Myocyte (in vitro differentiated cells): Measurements from ENCODE around the gene BRIP1. TPM values are rescaled to one million over a fixed set of nuclear protein-coding genes. Genes with fewer than 3 reads are reported as not detected.
"Not testable (repeated sequence)": the region's sequence is repeated elsewhere in the genome, so short reads cannot be mapped to it uniquely, and the experiment has no call there.

Experiments used
- DNase-seq: peaks from one replicate; pipeline ENCODE4 v3.0.0-alpha.2; 2012; ENCODE audit warnings: low read depth
- total RNA-seq: library from RNA; depleted of rRNA; stranded (reverse); fragments of >200 nt; gene quantifications from 2 replicates; pipeline ENCODE4 v1.2.3, GENCODE V29; 2014

The BRIP1 gene
- total RNA-seq, 1 donor from 2014 or later, result 0.51 TPM

DNA sequence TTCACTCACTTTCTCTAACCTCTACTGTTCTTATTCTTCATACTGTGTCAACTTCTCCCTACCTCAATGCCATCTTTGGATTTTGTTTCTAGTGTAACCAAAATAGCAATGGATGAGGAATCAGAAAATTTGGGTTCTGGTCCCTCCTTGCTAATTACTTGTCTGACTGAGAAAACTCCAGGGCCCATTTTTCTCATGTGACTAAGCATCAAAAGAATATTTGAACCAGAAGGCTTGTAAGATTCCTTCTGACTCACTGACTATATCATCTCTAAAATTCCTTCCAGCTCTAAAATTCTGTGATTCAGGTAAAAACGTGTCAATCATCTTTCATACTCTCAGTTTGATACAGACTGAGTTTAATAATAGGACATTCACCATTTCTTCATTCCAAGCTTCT lies 57.9 kb downstream of the BRIP1 start:
- DNase-seq, result peak; percentile 26

DNA sequence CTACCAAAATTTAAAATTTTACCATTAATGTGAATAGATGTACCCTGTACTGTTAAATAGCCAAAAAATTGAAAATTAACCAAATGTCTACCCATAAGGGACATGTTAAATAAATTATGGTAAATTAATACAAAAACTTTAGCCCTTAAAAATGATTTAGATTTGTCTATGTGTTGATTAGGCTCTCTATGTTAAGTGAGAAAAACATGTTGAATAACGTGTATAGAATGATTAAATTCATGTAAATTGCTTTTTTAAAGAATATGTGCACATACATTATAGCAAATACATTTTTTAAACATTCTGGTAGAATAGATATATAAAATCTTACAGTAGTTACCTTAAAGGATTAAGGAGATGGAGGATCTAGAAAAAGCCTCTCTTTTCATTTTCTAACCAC lies 59.5 kb downstream of the BRIP1 start:
- DNase-seq, result no peak

DNA sequence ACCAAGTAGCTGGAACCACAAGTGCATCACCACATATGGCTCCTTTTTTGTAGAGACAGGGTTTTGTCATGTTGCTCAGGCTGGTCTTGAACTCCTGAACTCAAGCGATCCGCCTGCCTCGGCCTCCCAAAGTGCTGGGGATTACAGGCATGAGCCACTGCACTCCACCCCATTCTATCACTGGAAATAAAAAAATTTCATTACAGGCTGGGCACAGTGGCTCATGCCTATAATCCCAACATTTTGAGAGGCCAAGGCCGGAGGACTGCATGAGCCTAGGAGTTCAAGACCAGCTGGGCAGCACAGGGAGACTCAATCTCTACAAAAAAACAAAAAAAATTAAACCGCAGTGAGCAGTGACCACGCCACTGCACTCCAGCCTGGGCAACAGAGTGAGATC lies 60.1 kb downstream of the BRIP1 start:
- DNase-seq, result no peak

DNA sequence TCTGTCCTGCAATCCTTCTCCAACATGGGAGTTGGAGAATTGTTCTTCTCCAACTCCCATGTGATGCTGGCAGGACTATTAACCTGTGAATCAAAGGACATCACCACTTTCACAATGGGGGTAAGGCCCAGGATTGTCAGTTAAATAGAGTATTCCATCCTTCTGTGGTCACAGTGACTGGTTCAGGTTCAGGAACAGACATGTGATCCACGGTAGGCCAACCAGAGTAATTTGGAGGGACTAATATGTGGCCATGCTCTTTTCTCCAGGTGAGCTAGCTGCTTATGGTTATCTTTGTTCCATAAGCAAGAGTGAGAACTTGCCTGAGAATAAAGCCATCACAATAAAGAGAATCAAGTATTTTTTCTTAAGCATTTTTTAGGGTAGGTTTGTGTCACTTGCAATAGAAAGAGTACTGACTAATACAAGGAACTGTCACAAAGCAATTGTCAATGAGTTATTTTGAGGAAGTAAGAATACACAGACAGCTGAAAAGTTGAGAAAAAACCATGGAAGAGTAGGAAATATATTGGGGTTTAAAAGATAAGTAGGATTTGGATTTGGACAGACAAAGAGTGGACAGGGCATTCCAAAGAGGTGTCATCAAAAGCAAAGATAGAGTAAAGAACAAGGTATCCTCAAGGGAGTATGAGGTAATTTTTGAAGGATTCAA lies 63.4 kb downstream of the BRIP1 start:
- DNase-seq, result no peak

DNA sequence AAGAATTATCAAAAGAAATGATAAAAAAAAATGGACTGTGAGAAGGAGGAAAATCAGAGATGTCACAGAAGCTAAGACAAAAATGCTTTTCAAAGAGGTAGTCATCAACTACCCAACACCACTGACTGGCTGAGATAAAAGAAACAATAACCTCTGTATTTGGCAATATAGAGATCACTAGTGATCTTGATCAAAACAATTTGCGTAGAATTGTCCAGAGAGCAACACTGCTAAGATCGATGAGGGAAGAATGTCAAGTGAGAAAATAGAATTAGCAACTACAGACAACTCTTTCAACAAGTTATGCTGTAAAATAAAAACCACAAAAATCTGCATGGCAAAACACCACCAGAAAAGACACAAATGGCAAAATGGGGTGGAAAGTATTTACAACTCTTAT lies 66.0 kb downstream of the BRIP1 start:
- DNase-seq, result no peak

DNA sequence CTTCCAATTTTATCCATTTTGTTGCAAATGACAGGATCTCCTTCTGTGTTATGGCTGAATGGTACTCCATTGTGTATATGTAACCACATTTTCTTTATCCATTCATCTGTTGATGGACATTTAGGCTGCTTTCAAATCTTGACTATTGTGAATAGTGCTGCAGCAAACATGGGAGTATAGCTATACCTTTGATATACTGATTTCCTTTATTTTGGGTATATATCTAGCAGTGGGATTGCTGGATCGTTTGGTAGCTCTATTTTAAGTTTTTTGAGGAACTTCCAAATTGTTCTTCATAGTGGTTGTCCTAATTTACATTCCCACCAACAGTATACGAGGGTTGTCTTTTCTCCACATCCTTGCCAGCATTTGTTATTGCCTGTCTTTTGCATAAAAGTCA lies 67.8 kb downstream of the BRIP1 start:
- DNase-seq, result no peak

DNA sequence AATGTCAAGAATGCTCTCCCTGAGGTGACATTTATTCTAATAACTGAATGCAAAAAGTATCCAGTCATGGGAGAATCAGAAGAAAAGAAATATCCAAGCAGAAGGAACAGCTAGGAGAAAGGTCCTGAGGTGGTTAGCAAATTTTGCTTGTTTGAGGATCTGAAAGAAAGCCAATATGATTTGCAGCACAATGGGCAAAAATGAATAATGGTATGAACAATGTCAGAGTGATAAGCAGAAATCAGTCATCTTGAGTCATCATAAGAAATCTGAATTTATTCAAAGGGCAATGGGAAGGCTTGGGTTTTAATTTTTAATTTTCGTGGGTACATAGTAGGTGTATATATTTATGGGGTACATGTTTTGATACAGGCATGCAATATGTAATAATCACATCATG lies 68.5 kb downstream of the BRIP1 start:
- no peak for DNase-seq

DNA sequence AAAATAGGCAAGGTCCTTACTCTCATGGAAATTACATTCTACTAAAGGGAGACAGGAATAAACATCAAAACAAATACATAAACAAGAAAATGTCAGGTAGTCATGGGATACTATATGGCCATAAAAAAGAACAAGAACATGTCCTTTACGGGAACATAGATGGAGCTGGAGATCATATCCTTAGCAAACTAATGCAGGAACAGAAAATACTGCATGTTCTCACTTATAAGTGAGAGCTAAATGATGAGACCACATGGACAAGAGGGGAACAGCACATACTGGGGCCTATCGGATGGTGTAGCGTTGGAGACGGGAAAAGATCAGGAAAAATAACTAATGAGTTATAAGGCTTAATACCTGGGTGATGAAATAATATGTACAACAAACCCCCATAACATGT lies 69.1 kb downstream of the BRIP1 start:
- no peak for DNase-seq

DNA sequence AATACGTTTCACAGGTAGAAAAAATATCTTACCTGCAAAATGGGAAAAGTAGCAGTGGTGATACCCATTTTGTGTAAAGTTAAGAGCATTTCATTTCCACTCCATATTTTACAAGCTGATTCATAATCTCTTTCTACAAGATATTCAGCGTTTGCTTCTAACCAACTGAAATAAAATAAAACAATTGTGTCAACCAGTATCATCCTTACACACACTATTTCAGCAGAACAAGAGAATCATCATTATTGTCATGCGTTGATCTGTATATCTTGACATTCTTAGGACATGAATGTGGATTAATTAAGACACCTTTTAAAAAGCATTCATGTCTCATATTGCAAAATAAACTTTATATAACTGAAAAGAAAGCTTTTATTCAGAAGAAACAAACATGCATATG lies 69.8 kb downstream of the BRIP1 start:
- no peak for DNase-seq

- no peak for DNase-seq
Observed at GRCh38 chr17:61789872-61790271, 73.5 kb downstream of the BRIP1 start.

DNA sequence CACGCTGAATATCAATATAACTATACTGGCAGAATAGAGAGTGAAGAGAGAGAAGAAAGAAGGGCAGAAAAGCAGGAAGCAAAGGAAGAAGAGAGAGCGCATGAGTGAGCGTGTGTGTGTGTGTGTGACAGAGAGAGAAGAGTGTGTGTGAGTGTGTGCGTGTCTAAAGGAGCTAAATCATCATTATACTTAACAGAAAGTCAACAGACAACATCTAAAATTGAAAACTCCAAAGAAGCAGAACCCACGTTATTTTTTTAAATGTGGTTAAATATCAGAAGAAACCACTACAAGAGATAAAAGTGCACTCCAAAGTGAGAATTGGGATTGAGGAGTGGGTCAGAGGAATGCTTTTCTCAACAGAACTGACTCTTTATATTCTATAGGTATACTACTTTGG lies 77.2 kb downstream of the BRIP1 start:
- no peak for DNase-seq

- DNase-seq, result no peak
Observed at GRCh38 chr17:61784510-61784909, 78.8 kb downstream of the BRIP1 start.

DNA sequence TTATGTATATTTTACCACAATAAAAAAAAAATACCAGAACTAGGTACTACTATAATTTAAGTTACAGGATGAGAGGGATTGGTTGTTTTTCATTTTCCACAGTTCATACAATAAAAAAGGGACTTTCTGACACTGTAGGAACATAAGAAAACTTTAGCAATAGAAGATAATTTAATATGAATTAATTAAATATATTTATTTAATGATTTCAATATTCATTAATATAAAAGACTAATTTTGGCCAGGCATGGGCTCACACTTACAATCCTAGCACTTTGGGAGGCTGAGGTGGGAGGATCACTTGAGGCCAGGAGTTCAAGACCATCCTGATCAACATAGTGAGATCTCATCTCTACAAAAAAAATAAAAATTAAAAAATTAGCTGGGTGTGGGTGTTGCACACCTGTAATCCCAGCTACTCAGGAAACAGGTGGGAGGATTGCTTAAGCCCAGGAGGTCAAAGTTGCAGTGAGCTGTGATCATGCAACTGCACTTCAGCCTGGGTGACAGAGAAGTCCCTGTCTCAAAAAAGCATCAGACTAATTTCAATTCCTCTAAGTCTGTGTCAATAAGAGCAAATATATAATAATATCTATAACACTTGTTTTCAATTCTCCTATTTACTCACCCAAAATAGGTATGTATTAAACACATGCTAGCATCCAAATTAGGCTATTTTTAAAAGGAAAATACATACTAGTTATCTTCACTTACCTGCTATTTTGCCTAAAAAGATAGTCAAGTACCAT lies 79.6 kb downstream of the BRIP1 start:
- DNase-seq, result no peak

DNA sequence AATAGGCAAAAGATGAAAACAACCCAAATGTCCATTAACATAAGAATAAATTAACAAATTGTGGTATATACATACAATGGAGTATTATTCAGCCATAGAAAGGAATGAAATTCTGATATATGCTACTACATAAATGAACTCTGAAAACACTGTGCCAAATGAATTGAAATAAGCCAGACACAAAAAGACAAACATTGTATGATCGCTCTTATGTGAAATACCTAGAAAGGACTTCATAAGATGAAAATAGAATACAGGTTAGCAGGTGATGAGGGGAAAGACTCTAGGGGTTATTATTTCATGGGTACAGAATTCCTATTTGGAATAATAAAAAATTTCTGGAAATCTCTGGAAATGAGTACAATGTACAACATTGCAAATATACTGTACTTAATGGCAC lies 80.2 kb downstream of the BRIP1 start:
- DNase-seq, result no peak

- DNase-seq, result no peak
Observed at GRCh38 chr17:61782683-61783082, 80.6 kb downstream of the BRIP1 start.

DNA sequence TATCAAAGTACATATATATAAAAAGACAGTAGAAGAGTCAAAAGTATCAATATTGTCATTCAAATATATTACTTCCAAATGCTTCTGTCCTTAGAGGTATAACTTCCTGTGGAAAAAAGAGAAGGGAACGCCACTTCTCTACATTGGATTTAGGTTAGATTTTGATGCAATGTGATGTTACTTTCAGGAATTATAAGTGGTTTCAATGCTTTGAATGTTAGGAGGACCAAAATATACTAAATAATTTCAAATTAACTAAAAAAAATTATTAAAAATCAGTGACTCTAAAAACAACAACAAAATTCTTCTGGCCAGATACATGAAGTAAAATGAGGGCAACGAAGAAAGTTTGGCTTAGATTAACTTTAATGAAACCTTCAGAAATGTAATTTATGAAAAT lies 88.0 kb downstream of the BRIP1 start:
- DNase-seq, result no peak

DNA sequence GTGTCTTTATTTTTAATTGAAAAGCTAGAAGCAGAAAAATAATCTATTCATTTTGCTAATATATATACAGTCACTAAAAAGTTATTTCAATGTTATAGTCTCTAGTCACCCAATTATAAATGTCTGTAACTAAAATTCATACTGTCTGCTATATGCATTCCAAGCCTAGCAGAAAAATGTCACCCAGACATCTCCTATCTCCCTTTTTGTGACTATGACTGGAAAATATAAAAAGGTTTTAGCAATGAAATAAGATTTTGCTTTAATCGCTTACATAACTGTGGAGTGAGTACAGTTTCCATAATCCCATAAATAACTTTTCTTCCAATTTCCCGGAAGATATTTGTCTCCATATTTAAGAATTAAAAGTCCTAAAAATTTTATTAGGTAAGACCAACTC lies 88.6 kb downstream of the BRIP1 start:
- DNase-seq, result no peak

DNA sequence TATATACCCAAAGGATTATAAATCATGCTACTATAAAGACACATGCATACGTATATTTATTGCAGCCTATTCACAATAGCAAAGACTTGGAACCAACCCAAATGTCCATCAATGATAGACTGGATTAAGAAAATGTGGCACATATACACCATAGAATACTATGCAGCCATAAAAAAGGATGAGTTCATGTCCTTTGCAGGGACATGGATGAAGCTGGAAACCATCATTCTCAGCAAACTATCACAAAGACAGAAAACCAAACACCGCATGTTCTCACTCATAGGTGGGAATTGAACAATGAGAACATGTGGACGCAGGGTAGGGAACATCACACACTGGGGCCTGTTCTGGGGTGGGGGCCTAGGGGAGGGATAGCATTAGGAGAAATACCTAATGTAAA lies 89.2 kb downstream of the BRIP1 start:
- not testable (repeated sequence) for DNase-seq

- no peak for DNase-seq
Observed at GRCh38 chr17:61770752-61771533, 92.4 kb downstream of the BRIP1 start.

DNA sequence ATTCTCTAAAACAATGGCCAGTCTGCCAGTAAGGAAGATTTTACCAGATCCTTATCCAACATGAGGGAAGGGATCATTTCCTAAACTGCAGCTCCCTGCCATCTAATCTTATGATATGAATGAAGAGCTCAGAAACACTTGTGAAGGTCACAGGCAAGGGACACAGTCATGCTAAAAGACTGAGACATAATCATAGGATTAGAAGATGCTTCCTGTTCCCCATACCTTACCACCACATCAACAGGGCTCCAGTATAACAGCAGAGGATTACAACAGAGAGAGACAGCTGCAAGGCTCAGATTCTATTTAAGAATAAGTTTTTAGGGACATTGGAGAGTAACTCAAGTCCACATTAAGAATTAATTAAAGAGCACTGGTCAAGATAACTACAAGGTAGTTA lies 93.3 kb downstream of the BRIP1 start:
- peak; percentile 23 for DNase-seq

- no peak for DNase-seq
Observed at GRCh38 chr17:61768405-61768804, 94.9 kb downstream of the BRIP1 start.

GRCh38 chr17:61766520-61766919 lies 96.8 kb downstream of the BRIP1 start:
- no peak for DNase-seq
